ENCODE measurements around the gene ROBO1.
"Not testable (repeated sequence)": the region's sequence is repeated elsewhere in the genome, so short reads cannot be mapped to it uniquely, and the experiment has no call there.

The ROBO1 gene

GRCh38 chr3:79767905-79768267 is at the start of gene ROBO1:
Gene ROBO1, minus strand, starts transcription at chr3:79767998.
- DNase-seq = no peak

GRCh38 chr3:79817224-79817623 is 49.4 kb upstream of the ROBO1 start:
- no peak for DNase-seq

- DNase-seq = no peak
Observed at GRCh38 chr3:79815478-79815877, 47.7 kb upstream of the ROBO1 start.

- no peak for DNase-seq
Observed at GRCh38 chr3:79810581-79810980, 42.8 kb upstream of the ROBO1 start.

- no peak for DNase-seq
Observed at GRCh38 chr3:79810092-79810491, 42.3 kb upstream of the ROBO1 start.

- DNase-seq = no peak
Observed at GRCh38 chr3:79809106-79809505, 41.3 kb upstream of the ROBO1 start.

- DNase-seq = no peak
Observed at GRCh38 chr3:79808515-79808914, 40.7 kb upstream of the ROBO1 start.

- DNase-seq = not testable (repeated sequence)
Observed at GRCh38 chr3:79790177-79790576, 22.4 kb upstream of the ROBO1 start.

GRCh38 chr3:79773291-79773690 is 5.5 kb upstream of the ROBO1 start:
- DNase-seq = no peak

- DNase-seq = no peak
Observed at GRCh38 chr3:79769229-79769628, 1.4 kb upstream of the ROBO1 start.

- no peak for DNase-seq
Observed at GRCh38 chr3:79767194-79767904, 449 bp downstream of the ROBO1 start.

- DNase-seq = no peak
Observed at GRCh38 chr3:79766496-79767193, 1.2 kb downstream of the ROBO1 start.

GRCh38 chr3:79765911-79766310 is 1.9 kb downstream of the ROBO1 start:
- DNase-seq = no peak

- no peak for DNase-seq
Observed at GRCh38 chr3:79761441-79761840, 6.4 kb downstream of the ROBO1 start.

GRCh38 chr3:79751703-79752102 is 16.1 kb downstream of the ROBO1 start:
- DNase-seq = no peak

GRCh38 chr3:79737530-79737929 is 30.3 kb downstream of the ROBO1 start:
- no peak for DNase-seq

- DNase-seq = no peak
Observed at GRCh38 chr3:79729096-79729495, 38.7 kb downstream of the ROBO1 start.

GRCh38 chr3:79726786-79727185 is 41.0 kb downstream of the ROBO1 start:
- no peak for DNase-seq

- DNase-seq = no peak
Observed at GRCh38 chr3:79724206-79724605, 43.6 kb downstream of the ROBO1 start.

- no peak for DNase-seq
Observed at GRCh38 chr3:79690072-79690471, 77.7 kb downstream of the ROBO1 start.

GRCh38 chr3:79685108-79685507 is 82.7 kb downstream of the ROBO1 start:
- no peak for DNase-seq

GRCh38 chr3:79684041-79684440 is 83.8 kb downstream of the ROBO1 start:
- DNase-seq = no peak

GRCh38 chr3:79672731-79673130 is 95.1 kb downstream of the ROBO1 start:
- no peak for DNase-seq

GRCh38 chr3:79672075-79672474 is 95.7 kb downstream of the ROBO1 start:
- DNase-seq = no peak

GRCh38 chr3:79670178-79670577 is 97.6 kb downstream of the ROBO1 start:
- no peak for DNase-seq

Measured in NCI-H187 treated with DMSO at 0.1 percent for 48 hours (cell line).